ENCODE measurements around the gene ANK2. TPM values are rescaled to one million over a fixed set of nuclear protein-coding genes. Genes with fewer than 3 reads are reported as not detected.

ANK2 gene
- total RNA-seq, 1 donor from 2014 or later, result 4.5 TPM

DNA sequence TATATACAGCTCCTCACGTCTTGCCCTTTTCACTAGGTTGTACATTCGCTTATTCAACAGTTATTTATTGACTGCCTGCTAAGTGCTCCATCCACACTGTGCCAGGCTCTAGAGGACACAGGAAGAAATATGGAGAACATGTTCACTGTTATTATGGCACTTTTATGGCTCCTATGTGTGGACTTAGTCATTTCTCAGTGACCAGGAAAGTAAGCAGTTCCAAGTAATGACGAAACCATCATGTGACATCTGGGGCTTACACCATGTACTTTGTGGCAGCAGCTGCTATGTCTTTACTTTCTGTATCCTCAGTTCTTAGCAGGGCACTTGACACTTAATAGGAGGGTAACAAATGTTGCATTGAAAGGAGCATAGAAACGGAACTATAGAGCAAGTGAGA lies 278.0 kb downstream of the ANK2 start:
- no peak for TF ChIP-seq CTCF (IDR thresholded peaks at IDR 0.05)
- no peak overlapping the region for H3K4me3 Mint-ChIP-seq
- H3K9me3 Mint-ChIP-seq, result no peaks in the 10 kb centered on the region
- no peaks in the 10 kb centered on the region for H3K4me1 Mint-ChIP-seq
- ATAC-seq (ENCODE audit: low read depth) (no peak), DNase-seq (no peak)
- intact Hi-C loops (cut with micrococcal nuclease), result no loop called here
- no peaks in the 10 kb centered on the region for H3K36me3 Mint-ChIP-seq (ENCODE audit: low read depth)
- POLR2A ChIA-PET, result no interaction called here
- no peak overlapping the region for H3K27ac Mint-ChIP-seq
- no peaks in the 10 kb centered on the region for H3K27me3 Mint-ChIP-seq
- CTCF ChIA-PET, result no interaction called here

- Mint-ChIP-seq H3K4me3 (no peak overlapping the region), H3K9me3 (no peaks in the 10 kb centered on the region), H3K36me3 (ENCODE audit: low read depth) (no peaks in the 10 kb centered on the region), H3K27me3 (no peaks in the 10 kb centered on the region), H3K27ac (no peak overlapping the region), H3K4me1 (no peaks in the 10 kb centered on the region)
- no peak for ATAC-seq (ENCODE audit: low read depth)
- TF ChIP-seq CTCF (IDR thresholded peaks at IDR 0.05), result no peak
- intact Hi-C loops (cut with micrococcal nuclease), result no loop called here
- POLR2A ChIA-PET, result no interaction called here
- CTCF ChIA-PET, result no interaction called here
- no peak for DNase-seq
Measured at GRCh38 chr4:113328514-113328913, 279.1 kb downstream of the ANK2 start.

- no peak overlapping the region for H3K27ac Mint-ChIP-seq
- DNase-seq, result no peak
- no peaks in the 10 kb centered on the region for H3K27me3 Mint-ChIP-seq
- no peak overlapping the region for H3K4me3 Mint-ChIP-seq
- ChIA-PET CTCF (no interaction called here), POLR2A (no interaction called here)
- no peak for ATAC-seq (ENCODE audit: low read depth)
- no peak for TF ChIP-seq CTCF (IDR thresholded peaks at IDR 0.05)
- intact Hi-C loops (cut with micrococcal nuclease), result no loop called here
- H3K4me1 Mint-ChIP-seq, result no peaks in the 10 kb centered on the region
- no peaks in the 10 kb centered on the region for H3K9me3 Mint-ChIP-seq
- H3K36me3 Mint-ChIP-seq (ENCODE audit: low read depth), result no peaks in the 10 kb centered on the region
Measured at GRCh38 chr4:113330200-113330599, 280.7 kb downstream of the ANK2 start.

DNA sequence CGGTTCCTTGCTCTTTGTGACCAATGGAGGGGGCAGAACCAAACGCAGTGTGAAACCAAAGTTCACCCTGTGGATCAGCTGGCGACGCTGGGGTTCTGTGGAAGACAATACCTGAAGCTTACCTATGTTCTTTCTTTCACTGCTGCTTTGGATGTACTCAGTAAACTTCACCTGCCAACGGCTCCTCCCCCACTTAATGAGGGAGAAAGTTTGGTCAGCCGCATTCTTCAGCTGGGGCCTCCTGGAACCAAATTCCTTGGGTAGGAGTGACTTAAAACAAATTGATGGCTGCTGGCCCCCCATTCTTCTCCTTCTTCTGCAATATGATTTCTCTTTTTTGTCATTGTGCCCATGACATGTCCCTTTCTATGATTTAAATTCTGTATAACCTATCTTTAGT lies 282.4 kb downstream of the ANK2 start:
- Mint-ChIP-seq H3K4me3 (no peak overlapping the region), H3K27ac (no peak overlapping the region), H3K4me1 (no peaks in the 10 kb centered on the region), H3K27me3 (no peaks in the 10 kb centered on the region), H3K36me3 (ENCODE audit: low read depth) (no peaks in the 10 kb centered on the region), H3K9me3 (no peaks in the 10 kb centered on the region)
- ChIA-PET CTCF (no interaction called here), POLR2A (no interaction called here)
- no peak for ATAC-seq (ENCODE audit: low read depth)
- no peak for TF ChIP-seq CTCF (IDR thresholded peaks at IDR 0.05)
- intact Hi-C loops (cut with micrococcal nuclease), result no loop called here
- DNase-seq, result no peak

DNA sequence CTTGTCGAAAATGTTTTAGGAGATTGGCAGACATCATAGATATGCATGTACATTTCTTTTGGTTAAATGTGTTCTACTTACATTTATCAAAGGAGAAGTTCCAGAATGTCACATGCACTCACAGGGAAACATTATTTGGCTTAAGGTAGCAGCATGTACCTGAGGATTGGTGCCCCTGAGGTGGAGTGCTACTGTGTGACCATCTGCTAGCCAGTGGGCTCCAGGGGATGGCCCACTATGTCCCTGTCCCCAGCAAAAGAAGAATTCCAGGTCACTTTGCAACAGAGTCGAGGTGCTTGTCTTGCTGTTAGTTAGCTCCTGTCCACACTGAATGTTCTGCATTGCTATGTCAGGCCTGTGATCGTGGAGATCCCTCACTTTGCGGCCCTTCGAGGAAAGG lies 283.2 kb downstream of the ANK2 start:
- Mint-ChIP-seq H3K36me3 (ENCODE audit: low read depth) (no peaks in the 10 kb centered on the region), H3K4me3 (no peak overlapping the region), H3K27ac (no peak overlapping the region), H3K9me3 (no peaks in the 10 kb centered on the region), H3K27me3 (no peaks in the 10 kb centered on the region), H3K4me1 (no peaks in the 10 kb centered on the region)
- CTCF ChIA-PET, result no interaction called here
- POLR2A ChIA-PET, result no interaction called here
- intact Hi-C loops (cut with micrococcal nuclease), result no loop called here
- no peak for TF ChIP-seq CTCF (IDR thresholded peaks at IDR 0.05)
- no peak for ATAC-seq (ENCODE audit: low read depth)
- DNase-seq, result no peak
